HG03103 (cell line): ENCODE measurements around the gene SLC24A2.
"Not testable (repeated sequence)": the region's sequence is repeated elsewhere in the genome, so short reads cannot be mapped to it uniquely, and the experiment has no call there.

Experiments used
- ATAC-seq: cut with Tn5 transposase; IDR thresholded peaks from one replicate; pipeline ENCODE4 v1.9.1; 2021; ENCODE audit warnings: low read depth; ENCODE audit not compliant: unreplicated experiment

SLC24A2 gene

DNA sequence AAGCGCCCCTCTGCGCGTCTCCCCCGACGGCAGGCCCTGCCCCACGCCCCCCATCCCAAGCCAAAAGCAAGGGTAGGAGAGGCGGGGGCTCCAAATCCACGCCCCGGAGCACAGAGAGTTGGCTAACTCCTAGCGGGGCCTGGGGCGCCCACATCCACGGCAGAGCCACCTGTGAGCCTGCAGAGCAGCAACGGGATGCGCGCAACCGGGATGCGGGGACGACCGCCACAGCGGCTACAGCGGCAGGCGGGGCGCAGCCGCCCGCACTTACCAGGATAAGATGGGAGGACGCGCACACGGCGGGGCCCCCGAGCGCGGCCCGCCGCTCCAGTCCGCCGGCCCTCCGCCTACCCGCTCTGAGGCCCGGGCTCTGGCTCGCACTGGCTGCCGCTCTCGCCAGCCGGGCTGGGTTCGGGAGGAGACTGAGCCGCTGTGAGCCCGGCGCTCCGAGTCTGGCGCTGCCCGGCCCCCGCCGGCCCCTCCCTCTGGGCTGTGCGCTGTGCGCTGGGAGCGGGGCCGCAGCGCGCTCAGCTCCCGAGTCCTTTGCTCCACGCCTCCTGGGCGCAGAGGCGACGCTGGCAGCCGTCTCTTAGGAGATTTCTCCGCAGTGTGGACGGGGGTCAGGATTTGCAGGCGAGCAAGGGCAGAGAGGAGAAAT lies at the start of gene SLC24A2:
Gene SLC24A2 (minus strand): TSS at position 424 of the 658 bp plus-strand sequence.
- ATAC-seq = no peak

- not testable (repeated sequence) for ATAC-seq
Measured at GRCh38 chr9:19833331-19833730, 44.5 kb upstream of the SLC24A2 start.

GRCh38 chr9:19830796-19831195 lies 42.0 kb upstream of the SLC24A2 start:
- ATAC-seq = no peak

DNA sequence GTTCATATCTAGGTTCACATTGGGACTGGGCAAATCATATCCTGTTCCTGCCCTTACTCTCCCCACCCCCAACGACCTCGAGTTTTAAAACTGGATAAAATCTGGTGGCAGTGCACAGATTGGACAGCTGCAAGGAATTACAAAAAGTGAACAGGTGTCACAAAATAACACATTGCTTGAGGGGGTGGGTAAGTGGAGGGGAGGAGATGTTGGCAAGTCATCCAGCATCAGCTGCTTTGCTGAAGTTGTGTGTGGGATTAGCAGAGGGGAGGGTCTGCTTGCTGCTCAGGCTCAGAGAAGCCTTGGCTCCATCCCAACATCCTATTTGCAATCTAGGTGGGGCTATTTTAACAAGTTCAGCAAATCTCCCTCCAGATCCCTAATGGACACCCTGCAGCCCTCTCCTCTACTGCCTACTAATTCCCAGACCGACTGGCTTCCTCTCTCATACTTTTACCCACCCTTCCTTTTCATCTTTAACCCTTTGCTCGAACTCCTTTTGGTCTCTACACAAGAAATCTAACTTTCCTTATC lies 39.8 kb upstream of the SLC24A2 start:
- ATAC-seq = no peak

GRCh38 chr9:19816769-19817168 lies 27.9 kb upstream of the SLC24A2 start:
- ATAC-seq = no peak

DNA sequence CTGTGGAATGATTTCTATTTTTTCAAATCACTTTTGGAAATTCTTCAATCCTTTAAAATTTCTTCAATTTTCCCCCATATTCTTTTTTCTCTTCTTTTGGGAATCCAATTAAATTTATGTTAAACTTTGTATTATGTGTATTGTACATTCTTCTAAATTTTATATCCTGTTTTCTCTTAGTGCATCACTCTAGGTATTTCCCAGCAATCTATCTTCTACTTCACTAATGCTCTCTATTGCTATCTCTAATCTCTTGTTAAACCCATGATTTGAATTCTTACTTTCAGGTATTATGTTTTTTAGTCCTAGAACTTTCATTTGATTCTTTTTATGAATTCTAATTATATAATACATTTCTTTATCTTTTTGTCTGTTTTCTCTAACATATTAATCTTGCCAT lies 23.4 kb upstream of the SLC24A2 start:
- ATAC-seq = no peak

- ATAC-seq = no peak
Measured at GRCh38 chr9:19809422-19810269, 20.8 kb upstream of the SLC24A2 start.

GRCh38 chr9:19807182-19807892 lies 18.5 kb upstream of the SLC24A2 start:
- ATAC-seq = no peak

- no peak for ATAC-seq
Measured at GRCh38 chr9:19804431-19804830, 15.6 kb upstream of the SLC24A2 start.

GRCh38 chr9:19800884-19801283 lies 12.0 kb upstream of the SLC24A2 start:
- no peak for ATAC-seq

DNA sequence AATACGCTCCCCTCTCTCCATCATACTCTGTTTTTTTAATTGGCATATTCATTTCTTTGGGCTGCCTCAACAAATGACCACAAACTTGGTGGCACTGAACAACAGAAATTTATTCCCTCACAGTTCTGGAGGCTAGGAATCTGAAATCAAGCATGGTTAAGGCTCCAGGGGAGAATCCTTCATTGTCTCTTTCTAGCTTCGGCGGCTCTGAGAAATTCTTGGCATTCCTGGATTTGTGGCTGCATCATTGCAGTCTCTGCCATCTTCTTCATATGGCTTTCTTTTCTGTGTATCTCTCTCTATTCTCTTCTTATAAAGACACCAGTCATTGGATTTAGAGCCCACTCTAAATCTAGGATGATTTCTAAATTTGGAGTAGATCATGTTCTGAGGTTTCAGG lies 10.9 kb upstream of the SLC24A2 start:
- no peak for ATAC-seq

- ATAC-seq = no peak
Measured at GRCh38 chr9:19788152-19788551, 685 bp downstream of the SLC24A2 start.

DNA sequence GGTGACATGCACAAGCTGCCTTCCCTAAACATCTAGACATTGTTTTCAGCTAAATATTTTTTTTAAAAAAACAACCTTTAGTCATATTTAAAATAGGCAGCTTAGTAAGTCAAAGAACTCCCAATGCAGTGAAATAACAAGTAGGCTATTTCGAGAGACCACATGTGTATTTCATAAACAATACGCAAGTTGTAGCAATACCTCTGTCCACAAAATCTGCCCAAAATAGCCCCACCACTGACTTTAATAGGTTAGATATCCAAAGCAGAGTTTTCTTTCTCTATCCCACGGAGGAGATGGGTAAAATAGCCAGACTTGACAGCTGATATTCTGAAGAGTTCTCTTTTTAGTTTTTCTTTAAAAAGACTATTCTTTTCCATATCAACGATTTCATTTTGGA lies 1.2 kb downstream of the SLC24A2 start:
- ATAC-seq = no peak

DNA sequence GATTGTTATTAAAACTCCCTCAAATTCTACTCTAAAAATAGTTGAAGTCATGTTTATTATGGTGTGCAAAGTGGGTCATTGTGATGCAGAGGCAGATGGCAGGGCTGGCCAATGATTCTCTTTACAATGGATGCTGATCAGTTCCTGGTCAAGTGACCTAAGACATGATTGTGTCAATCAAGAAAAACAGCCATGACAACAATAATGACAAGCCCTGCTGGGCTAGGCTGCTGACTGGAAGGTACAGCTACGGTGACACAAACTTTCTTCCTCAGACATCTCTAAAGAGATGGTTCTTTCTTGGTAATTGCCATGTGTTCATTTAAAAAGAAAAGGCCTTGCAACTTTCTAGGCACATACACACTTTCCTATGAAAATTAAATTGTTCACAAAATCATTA lies 3.6 kb downstream of the SLC24A2 start:
- no peak for ATAC-seq

GRCh38 chr9:19784136-19784535 lies 4.7 kb downstream of the SLC24A2 start:
- ATAC-seq = no peak

DNA sequence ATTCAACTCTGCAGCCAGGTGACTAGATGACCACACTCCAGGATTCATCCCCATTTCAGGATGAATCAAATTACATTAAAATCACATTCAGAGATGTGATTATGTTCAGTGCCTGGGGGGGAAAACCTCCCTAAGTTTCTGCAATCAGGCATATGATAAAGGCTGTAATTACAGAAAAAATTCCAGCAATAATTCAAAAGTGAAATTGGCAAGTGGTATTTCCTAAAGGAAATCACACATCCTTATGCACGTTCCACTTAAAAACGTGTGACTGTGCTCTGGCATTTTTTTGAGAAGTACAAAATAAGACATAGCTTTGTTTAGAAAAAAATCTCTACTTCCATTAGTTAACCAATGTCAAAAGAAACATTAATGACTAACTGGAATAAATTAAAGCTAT lies 5.3 kb downstream of the SLC24A2 start:
- ATAC-seq = no peak

DNA sequence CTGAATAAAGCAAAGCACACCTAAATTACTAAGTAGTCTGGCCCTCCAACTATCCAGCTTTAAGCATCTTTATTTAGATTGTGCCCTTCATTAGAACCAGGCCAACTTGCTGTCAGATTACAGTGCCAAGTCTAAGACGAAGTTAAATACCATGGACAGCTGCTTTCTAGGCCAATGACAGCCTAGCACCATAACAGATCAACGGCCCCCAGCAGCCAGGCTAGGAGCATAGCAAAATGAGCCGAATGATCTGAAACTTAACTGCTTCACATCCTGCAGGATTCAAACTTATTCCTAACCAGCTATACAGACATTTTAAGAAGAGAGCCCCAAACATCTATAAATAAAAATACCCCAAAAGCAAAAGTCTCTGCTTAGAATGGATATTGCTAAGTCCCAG lies 6.8 kb downstream of the SLC24A2 start:
- no peak for ATAC-seq

DNA sequence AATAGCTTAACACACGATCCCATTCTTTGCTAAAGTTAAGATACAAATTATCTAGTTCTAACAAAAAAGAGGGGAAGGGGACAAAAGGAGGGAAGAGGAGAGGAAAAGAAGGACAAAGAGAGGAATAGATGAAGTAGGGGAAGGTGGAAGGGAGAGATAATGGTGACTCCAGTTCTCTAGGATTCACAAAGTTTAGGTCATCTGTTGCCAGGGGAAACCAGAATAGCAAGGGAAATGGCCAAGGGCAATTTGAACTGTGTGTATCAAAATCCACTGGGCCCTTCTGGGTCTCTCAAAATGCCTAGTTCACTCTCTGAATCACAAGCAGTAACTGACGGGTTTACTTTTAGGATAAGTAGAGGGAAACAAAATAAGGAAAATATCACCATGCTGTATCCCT lies 7.6 kb downstream of the SLC24A2 start:
- no peak for ATAC-seq

- ATAC-seq = no peak
Measured at GRCh38 chr9:19771446-19771845, 17.4 kb downstream of the SLC24A2 start.

- no peak for ATAC-seq
Measured at GRCh38 chr9:19770973-19771372, 17.9 kb downstream of the SLC24A2 start.

DNA sequence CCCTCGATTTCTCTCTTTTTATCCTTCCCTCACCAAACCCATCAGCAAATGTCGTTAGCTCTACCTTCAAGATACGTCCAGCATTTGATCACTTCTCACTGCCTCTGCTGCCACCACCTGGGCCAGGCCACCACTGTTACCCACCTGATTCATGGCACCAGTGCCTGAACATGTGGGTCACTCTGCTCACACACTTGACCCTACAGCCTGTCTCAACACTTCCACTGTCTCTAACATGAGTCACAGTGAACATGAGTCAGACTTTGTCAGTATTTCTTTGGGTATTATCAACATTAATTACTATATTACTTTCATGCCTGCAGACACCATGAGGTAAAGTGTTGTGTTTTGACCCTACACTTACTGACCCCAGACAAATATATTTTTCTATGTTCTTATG lies 19.6 kb downstream of the SLC24A2 start:
- no peak for ATAC-seq
